ENCODE results near the gene TICAM2.

DNA sequence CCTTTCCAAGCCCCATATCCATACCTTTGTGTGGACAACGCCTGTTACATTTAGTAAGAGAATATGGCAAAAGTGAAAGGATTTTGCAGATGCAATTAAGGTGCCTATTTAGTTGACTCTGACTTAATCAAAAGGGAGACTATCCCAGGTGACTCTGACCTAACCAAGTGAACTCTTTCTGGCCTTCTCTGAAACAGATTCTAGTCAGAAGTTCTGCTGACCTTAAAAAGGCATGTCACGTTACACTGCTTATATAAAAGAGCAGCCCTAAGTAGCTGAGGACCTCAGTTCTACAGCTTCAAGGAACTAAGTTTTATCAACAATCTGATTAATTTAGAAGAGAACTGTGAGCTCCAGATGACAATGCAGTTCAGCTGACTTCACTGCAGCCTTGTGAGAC, 5.7 kb upstream of the TICAM2 start:
- no peak for TF ChIP-seq CTCF (IDR thresholded peaks at IDR 0.05 in 4 of 5, conservative IDR thresholded peaks at IDR 0.05 in 1 of 5)
- TF ChIP-seq POLR2A (IDR thresholded peaks at IDR 0.05) = no peak

Data from gastrocnemius medialis (tissue), 4 donors.